HG03520 (cell line): ENCODE measurements around the gene SDF2L1.
"Not testable (repeated sequence)": the region's sequence is repeated elsewhere in the genome, so short reads cannot be mapped to it uniquely, and the experiment has no call there.

Experiments used
- ATAC-seq: cut with Tn5 transposase; IDR thresholded peaks from one replicate; pipeline ENCODE4 v1.9.1; 2021; ENCODE audit warnings: mild to moderate bottlenecking, moderate library complexity; ENCODE audit not compliant: unreplicated experiment

The SDF2L1 gene

GRCh38 chr22:21641789-21642583 is at the start of gene SDF2L1:
TSS of gene SDF2L1 (plus strand) at chr22:21642302. CDS start at chr22:21642337, 35 bp downstream.
- ATAC-seq: peak; percentile 92

GRCh38 chr22:21592422-21592821 is 49.7 kb upstream of the SDF2L1 start:
- ATAC-seq: no peak

- ATAC-seq: no peak
Measured at GRCh38 chr22:21593406-21594232, 48.5 kb upstream of the SDF2L1 start.

- no peak for ATAC-seq
Measured at GRCh38 chr22:21594865-21595452, 47.1 kb upstream of the SDF2L1 start.

GRCh38 chr22:21596356-21597135 is 45.6 kb upstream of the SDF2L1 start:
- ATAC-seq: not testable (repeated sequence)

- no peak for ATAC-seq
Measured at GRCh38 chr22:21598302-21598701, 43.8 kb upstream of the SDF2L1 start.

- no peak for ATAC-seq
Measured at GRCh38 chr22:21599053-21599893, 42.8 kb upstream of the SDF2L1 start.

- ATAC-seq: no peak
Measured at GRCh38 chr22:21602579-21602978, 39.5 kb upstream of the SDF2L1 start.

GRCh38 chr22:21603973-21604372 is 38.1 kb upstream of the SDF2L1 start:
- ATAC-seq: no peak

- no peak for ATAC-seq
Measured at GRCh38 chr22:21605887-21606564, 36.1 kb upstream of the SDF2L1 start.

- no peak for ATAC-seq
Measured at GRCh38 chr22:21606775-21607174, 35.3 kb upstream of the SDF2L1 start.

GRCh38 chr22:21609556-21610157 is 32.4 kb upstream of the SDF2L1 start:
- not testable (repeated sequence) for ATAC-seq

- ATAC-seq: no peak
Measured at GRCh38 chr22:21611210-21611977, 30.7 kb upstream of the SDF2L1 start.

- ATAC-seq: no peak
Measured at GRCh38 chr22:21612858-21613257, 29.2 kb upstream of the SDF2L1 start.

- ATAC-seq: no peak
Measured at GRCh38 chr22:21613553-21614233, 28.4 kb upstream of the SDF2L1 start.

- ATAC-seq: no peak
Measured at GRCh38 chr22:21615731-21616130, 26.4 kb upstream of the SDF2L1 start.

- ATAC-seq: not testable (repeated sequence)
Measured at GRCh38 chr22:21617337-21617736, 24.8 kb upstream of the SDF2L1 start.

GRCh38 chr22:21621025-21621424 is 21.1 kb upstream of the SDF2L1 start:
- ATAC-seq: no peak
